ENCODE measurements around the gene TP53BP2. TPM values are rescaled to one million over a fixed set of nuclear protein-coding genes. Genes with fewer than 3 reads are reported as not detected.
A peak's percentile ranks its signal among the peaks of the same experiment; 100 is the strongest.
"Not testable (repeated sequence)": the region's sequence is repeated elsewhere in the genome, so short reads cannot be mapped to it uniquely, and the experiment has no call there.

Gene TP53BP2
- polyA plus RNA-seq, 3 donors from 2014 or later, result 3.5 to 16.7 (median 5.2) TPM

- Mint-ChIP-seq H3K4me3 (no peak overlapping the region), H3K27me3 (ENCODE audit: low read depth in 3 of 3) (peaks cover 0 to 2% (median 2%) of the 10 kb centered on the region in 3 donors), H3K27ac (no peak overlapping the region), H3K4me1 (peaks cover 9 to 21% of the 10 kb centered on the region in 2 donors), H3K36me3 (peaks cover 13 to 32% (median 31%) of the 10 kb centered on the region in 3 donors), H3K9me3 (peaks cover 0 to 1% (median 0%) of the 10 kb centered on the region in 6 donors)
- DNase-seq, result no peak
Observed at GRCh38 chr1:223815865-223816264, 29.9 kb downstream of the TP53BP2 start.

DNA sequence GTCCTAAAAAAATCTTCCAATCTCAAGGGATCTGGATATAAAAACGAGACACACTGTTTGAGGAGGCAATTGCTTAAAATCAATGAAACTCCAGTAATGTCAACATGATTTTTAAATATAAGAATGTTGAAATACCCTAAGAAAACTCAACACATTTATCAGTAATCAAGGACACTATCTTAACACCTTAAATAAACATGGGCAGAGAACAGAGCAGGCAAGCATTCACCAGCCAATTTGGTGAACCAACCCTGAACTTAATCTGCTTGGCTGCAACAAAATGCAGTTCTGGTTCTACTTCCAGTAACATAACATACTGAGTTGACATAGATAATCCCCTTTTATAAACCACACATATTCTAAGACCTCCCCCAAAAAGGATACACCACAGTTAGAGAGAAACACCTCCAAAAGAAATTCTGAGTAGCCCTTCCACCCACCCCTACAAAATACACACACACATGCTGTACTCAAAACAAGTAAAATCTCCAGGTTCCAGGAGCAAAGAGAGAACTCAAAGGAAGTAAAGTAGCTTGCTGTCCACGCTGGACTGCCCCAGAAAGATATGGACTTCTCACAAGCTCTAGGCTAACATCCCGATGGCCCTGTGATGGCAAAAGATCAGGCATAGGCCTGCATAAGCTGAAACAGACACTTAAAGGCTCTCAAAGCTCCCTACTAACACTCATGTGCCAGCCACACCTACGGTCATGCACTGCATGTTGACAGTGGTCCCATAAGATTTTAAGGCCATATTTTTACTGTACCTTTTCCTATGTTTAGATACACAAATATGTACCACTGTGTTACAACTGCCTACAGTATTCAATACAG lies 30.5 kb downstream of the TP53BP2 start:
- H3K36me3 Mint-ChIP-seq, result peaks cover 13 to 33% (median 27%) of the 10 kb centered on the region in 3 donors
- H3K27me3 Mint-ChIP-seq (ENCODE audit: low read depth in 3 of 3), result peaks cover 0 to 2% (median 2%) of the 10 kb centered on the region in 3 donors
- H3K4me3 Mint-ChIP-seq, result no peak overlapping the region
- H3K4me1 Mint-ChIP-seq, result peaks cover 7 to 19% of the 10 kb centered on the region in 2 donors
- H3K27ac Mint-ChIP-seq, result peak overlapping the region in 2 of 6 donors; percentile 2 to 36
- DNase-seq, result no peak
- peaks cover 0 to 1% (median 0%) of the 10 kb centered on the region in 6 donors for H3K9me3 Mint-ChIP-seq

DNA sequence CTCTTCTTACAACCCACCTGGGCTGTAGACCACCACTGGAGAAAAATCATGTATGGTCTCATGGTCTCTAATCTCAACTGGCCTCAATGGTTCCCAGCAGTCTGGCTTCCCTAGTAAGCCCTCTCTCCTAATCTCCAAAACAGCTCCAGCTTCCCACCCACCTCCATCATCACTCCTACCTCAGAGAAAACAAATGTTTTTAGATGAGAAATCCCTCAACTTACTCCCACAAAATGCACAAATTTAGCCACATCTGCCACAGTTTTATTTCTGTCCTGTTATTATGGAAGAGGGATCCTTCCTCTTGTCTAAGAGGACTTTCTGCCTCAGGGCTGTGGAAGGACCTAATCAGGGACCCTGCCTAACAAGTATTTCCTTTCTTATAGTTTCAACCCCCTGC lies 32.1 kb downstream of the TP53BP2 start:
- no peak for DNase-seq
- peaks cover 0 to 1% (median 0%) of the 10 kb centered on the region in 6 donors for H3K9me3 Mint-ChIP-seq
- peak overlapping the region in 3 of 6 donors; percentile 22 to 76 (median 65) for H3K27ac Mint-ChIP-seq
- H3K36me3 Mint-ChIP-seq, result peaks cover 16 to 27% (median 27%) of the 10 kb centered on the region in 3 donors
- no peak overlapping the region for H3K4me3 Mint-ChIP-seq
- peaks cover 6 to 15% of the 10 kb centered on the region in 2 donors for H3K4me1 Mint-ChIP-seq
- peaks cover 0 to 2% (median 2%) of the 10 kb centered on the region in 3 donors for H3K27me3 Mint-ChIP-seq (ENCODE audit: low read depth in 3 of 3)

GRCh38 chr1:223811634-223812101 lies 34.1 kb downstream of the TP53BP2 start:
- H3K4me3 Mint-ChIP-seq, result no peak overlapping the region
- H3K9me3 Mint-ChIP-seq, result peaks cover 0 to 1% (median 0%) of the 10 kb centered on the region in 6 donors
- peaks cover 0 to 2% (median 2%) of the 10 kb centered on the region in 3 donors for H3K27me3 Mint-ChIP-seq (ENCODE audit: low read depth in 3 of 3)
- peaks cover 25 to 29% (median 26%) of the 10 kb centered on the region in 3 donors for H3K36me3 Mint-ChIP-seq
- H3K27ac Mint-ChIP-seq, result no peak overlapping the region
- H3K4me1 Mint-ChIP-seq, result peaks cover 6 to 15% of the 10 kb centered on the region in 2 donors
- DNase-seq, result peak in 2 of 3 donors; percentile 14 to 36

GRCh38 chr1:223810586-223810985 lies 35.2 kb downstream of the TP53BP2 start:
- no peak overlapping the region for H3K27ac Mint-ChIP-seq
- peaks cover 6 to 15% of the 10 kb centered on the region in 2 donors for H3K4me1 Mint-ChIP-seq
- H3K36me3 Mint-ChIP-seq, result peaks cover 29 to 37% (median 30%) of the 10 kb centered on the region in 3 donors
- H3K9me3 Mint-ChIP-seq, result peaks cover 0 to 1% (median 0%) of the 10 kb centered on the region in 6 donors
- no peak for DNase-seq
- H3K4me3 Mint-ChIP-seq, result no peak overlapping the region
- peaks cover 0 to 2% (median 2%) of the 10 kb centered on the region in 3 donors for H3K27me3 Mint-ChIP-seq (ENCODE audit: low read depth in 3 of 3)

- not testable (repeated sequence) for DNase-seq; H3K27me3 Mint-ChIP-seq (ENCODE audit: low read depth in 3 of 3); H3K27ac Mint-ChIP-seq; H3K9me3 Mint-ChIP-seq; H3K4me3 Mint-ChIP-seq
- Mint-ChIP-seq H3K36me3 (peaks cover 29 to 39% (median 30%) of the 10 kb centered on the region in 3 donors), H3K4me1 (peaks cover 6 to 15% of the 10 kb centered on the region in 2 donors)
Observed at GRCh38 chr1:223809905-223810304, 35.8 kb downstream of the TP53BP2 start.

GRCh38 chr1:223803211-223803610 lies 42.5 kb downstream of the TP53BP2 start:
- H3K36me3 Mint-ChIP-seq, result peaks cover 21 to 65% (median 30%) of the 10 kb centered on the region in 3 donors
- H3K27ac Mint-ChIP-seq, result no peak overlapping the region
- no peaks in the 10 kb centered on the region for H3K4me1 Mint-ChIP-seq
- H3K27me3 Mint-ChIP-seq (ENCODE audit: low read depth in 3 of 3), result peaks cover 0 to 1% (median 0%) of the 10 kb centered on the region in 3 donors
- no peak overlapping the region for H3K4me3 Mint-ChIP-seq
- H3K9me3 Mint-ChIP-seq, result no peaks in the 10 kb centered on the region
- no peak for DNase-seq

- Mint-ChIP-seq H3K36me3 (peaks cover 23 to 70% (median 35%) of the 10 kb centered on the region in 3 donors), H3K9me3 (no peaks in the 10 kb centered on the region), H3K27me3 (ENCODE audit: low read depth in 3 of 3) (peaks cover 0 to 3% (median 0%) of the 10 kb centered on the region in 3 donors), H3K27ac (no peak overlapping the region), H3K4me1 (no peaks in the 10 kb centered on the region), H3K4me3 (no peak overlapping the region)
- DNase-seq, result no peak
Observed at GRCh38 chr1:223802602-223803001, 43.1 kb downstream of the TP53BP2 start.

GRCh38 chr1:223802032-223802431 lies 43.7 kb downstream of the TP53BP2 start:
- H3K4me1 Mint-ChIP-seq, result no peaks in the 10 kb centered on the region
- no peak overlapping the region for H3K4me3 Mint-ChIP-seq
- peaks cover 0 to 3% (median 0%) of the 10 kb centered on the region in 3 donors for H3K27me3 Mint-ChIP-seq (ENCODE audit: low read depth in 3 of 3)
- DNase-seq, result no peak
- no peak overlapping the region for H3K27ac Mint-ChIP-seq
- no peaks in the 10 kb centered on the region for H3K9me3 Mint-ChIP-seq
- H3K36me3 Mint-ChIP-seq, result peaks cover 20 to 67% (median 35%) of the 10 kb centered on the region in 3 donors

DNA sequence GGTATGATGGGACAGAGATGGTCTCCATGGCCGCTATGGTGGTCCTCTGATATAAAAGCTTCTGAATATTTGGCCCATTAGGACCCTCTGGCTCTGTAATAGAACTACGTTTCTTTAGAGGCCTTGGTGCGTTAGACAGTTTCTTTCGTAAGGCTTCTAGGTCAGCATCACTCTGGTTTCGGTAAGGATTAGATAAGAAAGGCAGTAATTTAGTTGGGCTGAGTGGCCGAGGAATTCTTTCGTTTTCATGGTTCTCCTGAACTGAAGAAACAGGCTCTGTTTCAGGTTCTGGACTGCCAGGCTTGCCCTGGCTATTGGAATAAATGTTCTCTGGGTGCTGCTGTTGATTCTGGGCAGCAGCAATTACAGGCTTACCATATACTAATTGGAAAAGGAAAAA lies 49.5 kb downstream of the TP53BP2 start:
- Mint-ChIP-seq H3K4me1 (no peaks in the 10 kb centered on the region), H3K4me3 (no peak overlapping the region), H3K27me3 (ENCODE audit: low read depth in 3 of 3) (peaks cover 0 to 4% (median 0%) of the 10 kb centered on the region in 3 donors), H3K36me3 (peaks cover 20 to 48% (median 27%) of the 10 kb centered on the region in 3 donors), H3K9me3 (no peaks in the 10 kb centered on the region), H3K27ac (peak overlapping the region in 1 of 6 donors; percentile 30)
- DNase-seq, result no peak

DNA sequence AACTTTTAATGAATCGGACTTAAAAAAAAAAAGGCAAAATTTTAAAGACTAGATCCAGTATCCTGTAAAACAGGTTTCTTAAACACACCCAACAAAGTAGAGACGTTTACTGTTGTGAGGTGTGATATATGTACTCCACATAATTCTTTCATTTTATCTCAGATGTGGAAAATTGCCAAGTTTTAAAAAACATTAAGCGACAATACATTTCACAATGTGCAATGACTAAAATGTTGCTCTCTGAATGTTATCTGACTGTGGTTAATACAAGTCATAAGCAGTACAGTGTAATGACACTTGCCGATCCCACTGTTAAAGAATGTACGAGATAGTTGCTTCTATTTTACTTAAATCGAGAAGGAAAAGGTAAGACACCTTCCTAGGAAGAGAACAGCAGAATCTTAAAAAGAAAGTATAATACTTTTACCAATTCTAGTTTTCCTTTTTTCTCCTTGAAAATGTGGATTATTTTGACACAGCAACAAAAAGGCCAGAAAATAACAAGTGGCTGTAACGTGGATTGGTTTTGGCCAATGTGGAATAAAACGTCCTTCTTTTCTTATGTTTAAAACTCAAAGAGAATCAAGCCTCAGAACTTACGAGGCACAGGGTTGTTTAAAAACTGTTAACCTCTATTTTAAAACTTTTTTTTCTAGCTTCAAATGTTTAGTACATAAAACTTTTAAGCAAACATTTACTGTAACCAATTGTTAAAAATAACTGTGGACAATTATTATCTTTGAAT lies 51.4 kb downstream of the TP53BP2 start:
- Mint-ChIP-seq H3K27me3 (ENCODE audit: low read depth in 3 of 3) (peaks cover 0 to 3% (median 0%) of the 10 kb centered on the region in 3 donors), H3K9me3 (no peaks in the 10 kb centered on the region), H3K27ac (no peak overlapping the region), H3K36me3 (peaks cover 18 to 37% (median 21%) of the 10 kb centered on the region in 3 donors), H3K4me3 (no peak overlapping the region), H3K4me1 (no peaks in the 10 kb centered on the region)
- no peak for DNase-seq

DNA sequence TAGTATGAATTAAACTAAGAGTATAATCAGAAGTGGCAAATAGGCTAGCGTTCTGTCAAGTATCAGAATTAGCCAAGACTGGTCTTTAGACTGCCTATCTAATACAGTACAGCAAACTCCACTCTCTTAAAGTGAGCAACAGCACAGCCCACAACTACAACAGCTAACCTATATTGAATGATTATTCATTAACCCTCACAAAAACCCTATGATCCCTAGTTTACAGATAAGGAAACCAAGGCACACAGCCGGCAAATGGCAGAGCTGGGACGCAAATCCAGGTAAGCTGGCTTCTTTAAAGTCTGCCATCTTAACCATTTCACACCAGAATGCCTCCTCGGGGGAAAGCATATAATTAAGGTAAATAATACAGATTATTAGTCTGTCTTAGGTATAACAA lies 52.0 kb downstream of the TP53BP2 start:
- H3K4me1 Mint-ChIP-seq, result no peaks in the 10 kb centered on the region
- no peak for DNase-seq
- peaks cover 16 to 39% (median 21%) of the 10 kb centered on the region in 3 donors for H3K36me3 Mint-ChIP-seq
- no peak overlapping the region for H3K4me3 Mint-ChIP-seq
- H3K9me3 Mint-ChIP-seq, result no peaks in the 10 kb centered on the region
- peaks cover 0 to 3% (median 0%) of the 10 kb centered on the region in 3 donors for H3K27me3 Mint-ChIP-seq (ENCODE audit: low read depth in 3 of 3)
- H3K27ac Mint-ChIP-seq, result no peak overlapping the region

DNA sequence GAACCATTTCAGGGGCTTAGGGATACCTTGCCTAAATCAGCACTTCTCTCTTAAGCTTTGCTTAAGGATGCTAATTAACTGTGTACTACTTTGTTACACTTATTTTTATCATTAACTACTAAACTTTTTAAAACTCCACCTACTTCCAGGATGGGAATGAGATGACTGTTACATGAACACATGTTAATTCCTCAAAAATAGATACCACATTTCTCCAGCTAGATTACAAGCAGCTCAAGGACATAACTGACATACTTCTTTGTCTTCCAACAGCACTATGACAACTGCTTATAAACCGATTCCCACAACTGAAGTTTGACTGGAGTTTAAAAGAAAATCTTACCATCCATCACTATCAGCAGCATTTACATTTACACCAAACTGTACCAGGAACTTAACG lies 53.7 kb downstream of the TP53BP2 start:
- H3K4me3 Mint-ChIP-seq, result no peak overlapping the region
- H3K27ac Mint-ChIP-seq, result no peak overlapping the region
- DNase-seq, result no peak
- peaks cover 17 to 36% (median 21%) of the 10 kb centered on the region in 3 donors for H3K36me3 Mint-ChIP-seq
- peaks cover 0 to 2% (median 0%) of the 10 kb centered on the region in 3 donors for H3K27me3 Mint-ChIP-seq (ENCODE audit: low read depth in 3 of 3)
- H3K9me3 Mint-ChIP-seq, result no peaks in the 10 kb centered on the region
- no peaks in the 10 kb centered on the region for H3K4me1 Mint-ChIP-seq

All from immature natural killer cell (primary cell).